GM21360 (cell line): ENCODE results near the gene CDC14A.

ENCODE experiments used
- ATAC-seq: cut with Tn5 transposase; IDR thresholded peaks from one replicate; pipeline ENCODE4 v1.9.1; 2021; ENCODE audit warnings: mild to moderate bottlenecking, moderate library complexity; ENCODE audit not compliant: unreplicated experiment

CDC14A gene

GRCh38 chr1:100567062-100567461 is 214.8 kb downstream of the CDC14A start:
- ATAC-seq, result no peak
